GM23248 (cell line): Measurements from ENCODE around the gene TP53AIP1.

Source experiments
- EZH2 ChIP-seq: fragments of 200-600 bp; sonication (generic); IDR thresholded peaks from 2 replicates; pipeline ENCODE4 v1.6.1; 2018; ENCODE audit warnings: antibody characterized with exemption, mild to moderate bottlenecking; ENCODE audit not compliant: insufficient read depth, poor library complexity, severe bottlenecking
- EZH2phosphoT487 ChIP-seq: fragments of 200-600 bp; sonication (generic); IDR thresholded peaks from 2 replicates; pipeline ENCODE4 v1.6.1; 2018; ENCODE audit warnings: antibody characterized with exemption, moderate library complexity, mild to moderate bottlenecking, low read depth; ENCODE audit not compliant: insufficient read depth

GRCh38 chr11:128916681-128917080 is 26.0 kb downstream of the TP53AIP1 start:
- TF ChIP-seq EZH2phosphoT487 (no peak), EZH2 (no peak)
